GM18517 (cell line): ENCODE measurements around the gene S100A5.
A peak's percentile ranks its signal among the peaks of the same experiment; 100 is the strongest.

Source experiments
- ATAC-seq: cut with Tn5 transposase; IDR thresholded peaks from one replicate; pipeline ENCODE4 v1.9.1; 2021; ENCODE audit warnings: mild to moderate bottlenecking, moderate library complexity; ENCODE audit not compliant: unreplicated experiment

Gene S100A5

GRCh38 chr1:153548722-153549688 lies 8.3 kb upstream of the S100A5 start, which contains the start of gene S100A3:
Gene S100A3 (minus strand): TSS chr1:153549258. CDS start chr1:153548485, 773 bp downstream.
- ATAC-seq = no peak

DNA sequence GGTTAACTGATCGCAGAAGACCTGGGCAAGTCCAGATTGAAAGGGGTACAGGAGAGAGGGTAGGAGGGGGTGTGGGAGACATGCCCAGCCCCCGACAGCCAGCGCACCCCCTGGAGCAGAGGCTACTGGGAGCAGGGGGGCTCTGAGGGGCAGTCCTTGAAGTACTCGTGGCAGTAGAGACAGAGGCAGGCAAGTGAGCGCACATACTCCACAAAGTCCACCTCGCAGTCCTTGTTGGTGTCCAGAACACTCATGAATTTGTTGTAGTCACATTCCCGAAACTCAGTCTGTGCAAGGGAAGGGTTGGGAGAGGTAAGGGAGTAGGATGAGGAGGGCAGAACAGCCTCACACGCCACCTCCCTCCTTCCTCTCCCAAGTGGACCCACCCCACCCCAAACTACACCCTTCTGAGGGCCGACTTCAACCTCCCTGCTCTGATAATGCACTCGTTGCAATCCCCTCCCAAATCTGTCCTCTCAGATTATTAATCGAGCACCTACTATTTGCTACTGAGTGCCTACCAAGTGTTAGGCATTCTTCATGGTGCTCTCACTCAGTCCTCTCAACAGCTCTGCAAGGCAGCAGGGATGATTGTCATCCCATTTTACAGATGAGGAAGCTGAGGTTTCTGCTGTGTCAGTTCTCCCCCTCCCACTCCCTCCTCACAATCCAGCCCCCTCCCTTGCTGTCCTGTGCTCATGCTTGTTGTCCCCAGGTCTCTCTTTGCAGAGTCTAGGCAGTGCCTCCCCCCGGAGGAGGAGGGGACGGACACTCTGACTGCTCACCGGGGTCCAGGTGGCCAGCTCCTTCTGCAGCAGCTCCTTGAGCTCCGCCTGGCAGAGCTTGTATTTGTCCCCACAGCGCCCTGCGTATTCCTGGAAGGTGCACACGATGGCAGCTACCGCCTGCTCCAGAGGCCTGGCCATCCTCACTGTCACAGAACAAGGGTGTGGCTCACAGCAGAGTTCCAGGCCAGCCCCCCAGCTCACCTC lies 7.1 kb upstream of the S100A5 start:
- ATAC-seq = no peak

DNA sequence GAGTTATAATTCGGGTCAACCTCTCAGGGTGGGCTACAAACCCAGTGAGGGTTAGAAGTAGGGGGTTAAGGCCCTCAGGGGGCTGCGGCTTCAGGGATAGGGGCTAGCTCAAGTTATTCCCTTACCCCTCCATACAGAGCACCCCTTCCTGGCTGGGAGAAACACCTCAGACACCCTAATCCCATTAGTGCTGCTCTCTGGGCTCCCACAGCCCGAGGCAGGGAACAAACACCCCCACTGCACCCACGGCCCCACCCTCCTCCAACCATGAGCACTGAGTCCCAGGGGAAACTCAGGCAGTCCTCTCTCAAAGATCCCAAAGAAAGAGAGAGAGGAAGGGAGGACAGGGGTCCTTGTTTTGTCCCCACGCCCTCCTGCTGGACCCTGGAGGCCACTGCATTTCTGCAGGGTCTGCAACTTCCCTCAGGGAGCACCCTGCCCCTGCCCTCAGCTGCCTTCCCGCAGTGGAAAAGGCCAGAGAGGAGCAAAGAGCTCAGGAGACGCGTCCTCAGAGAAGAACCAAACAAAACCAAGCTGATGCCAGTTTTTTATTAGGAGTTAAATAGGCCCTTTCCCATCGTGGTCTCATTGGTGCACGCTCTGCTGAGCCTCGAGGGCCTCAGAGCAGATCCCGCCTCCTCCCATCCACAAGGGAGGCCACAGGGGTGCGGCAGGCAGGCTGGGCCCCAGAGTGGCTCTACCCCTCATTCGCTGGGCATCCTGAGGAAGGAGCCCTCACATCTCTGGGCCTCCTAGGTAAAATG lies 6.2 kb upstream of the S100A5 start:
- no peak for ATAC-seq

DNA sequence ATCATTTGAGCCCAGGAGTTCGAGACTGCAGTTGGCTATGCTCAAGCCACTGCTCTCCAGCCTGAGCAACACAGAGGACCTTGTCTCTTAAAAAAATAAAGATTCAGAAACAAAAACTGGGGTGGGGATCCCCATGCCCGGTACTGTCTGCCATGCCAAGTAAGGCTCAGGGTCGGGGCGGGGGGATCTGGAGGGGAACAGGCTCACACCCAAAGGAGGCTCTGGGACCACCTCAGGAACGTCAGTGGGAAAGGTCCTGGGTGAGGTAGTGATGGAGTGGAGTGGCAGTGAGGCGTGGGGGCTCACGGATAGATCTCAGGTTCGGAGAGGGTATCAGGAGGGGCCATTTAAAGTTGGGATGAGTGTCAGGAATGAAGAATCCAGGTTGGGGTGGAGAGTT lies 5.6 kb upstream of the S100A5 start:
- ATAC-seq = no peak

- peak; percentile 67 for ATAC-seq
Measured at GRCh38 chr1:153545067-153546055, 4.6 kb upstream of the S100A5 start, which contains the start of gene S100A4. Gene S100A4 (minus strand): TSS chr1:153545806. CDS start chr1:153544794, 1,012 bp downstream.

DNA sequence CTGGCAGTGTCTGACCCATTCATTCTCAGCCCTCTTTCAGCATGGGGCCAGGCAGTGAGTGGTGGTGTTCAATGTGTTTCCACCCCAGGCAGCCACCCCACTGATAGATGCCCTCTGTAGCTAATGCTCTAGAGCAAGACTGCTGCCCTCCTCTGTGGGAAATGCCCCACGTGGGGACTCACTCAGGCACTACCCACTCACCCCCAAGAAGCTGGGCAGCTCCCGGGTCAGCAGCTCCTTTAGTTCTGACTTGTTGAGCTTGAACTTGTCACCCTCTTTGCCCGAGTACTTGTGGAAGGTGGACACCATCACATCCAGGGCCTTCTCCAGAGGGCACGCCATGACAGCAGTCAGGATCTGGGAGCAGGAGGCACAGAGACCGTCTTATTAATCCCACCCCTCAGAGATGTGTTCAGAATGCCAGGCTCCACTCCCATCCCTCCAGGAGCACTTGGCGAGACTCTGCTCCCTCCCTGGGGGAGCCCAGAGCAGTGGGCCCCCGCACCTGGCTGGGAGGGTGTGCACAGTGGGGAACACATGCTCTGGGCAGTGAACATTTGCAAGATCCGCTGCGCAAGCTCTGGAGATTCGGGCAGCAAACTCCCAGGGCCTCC lies 3.8 kb upstream of the S100A5 start:
- ATAC-seq = no peak

DNA sequence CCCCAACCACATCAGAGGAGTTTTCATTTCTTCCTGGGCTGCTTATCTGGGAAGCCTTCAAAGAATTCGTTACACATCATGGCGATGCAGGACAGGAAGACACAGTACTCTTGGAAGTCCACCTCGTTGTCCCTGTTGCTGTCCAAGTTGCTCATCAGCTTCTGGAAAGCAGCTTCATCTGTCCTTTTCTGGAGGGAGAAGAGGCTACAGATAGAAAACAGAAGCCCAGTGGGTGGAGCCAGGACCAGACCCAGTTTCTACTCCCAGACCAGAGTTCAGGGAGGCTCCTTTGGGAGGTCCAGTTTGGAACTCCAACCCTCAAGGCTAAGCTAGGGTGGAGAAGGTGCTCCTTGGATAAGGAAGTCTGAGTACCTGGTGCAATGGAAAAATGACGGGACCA lies 3.0 kb upstream of the S100A5 start:
- no peak for ATAC-seq

GRCh38 chr1:153542956-153543711 lies 2.4 kb upstream of the S100A5 start:
- ATAC-seq = no peak

DNA sequence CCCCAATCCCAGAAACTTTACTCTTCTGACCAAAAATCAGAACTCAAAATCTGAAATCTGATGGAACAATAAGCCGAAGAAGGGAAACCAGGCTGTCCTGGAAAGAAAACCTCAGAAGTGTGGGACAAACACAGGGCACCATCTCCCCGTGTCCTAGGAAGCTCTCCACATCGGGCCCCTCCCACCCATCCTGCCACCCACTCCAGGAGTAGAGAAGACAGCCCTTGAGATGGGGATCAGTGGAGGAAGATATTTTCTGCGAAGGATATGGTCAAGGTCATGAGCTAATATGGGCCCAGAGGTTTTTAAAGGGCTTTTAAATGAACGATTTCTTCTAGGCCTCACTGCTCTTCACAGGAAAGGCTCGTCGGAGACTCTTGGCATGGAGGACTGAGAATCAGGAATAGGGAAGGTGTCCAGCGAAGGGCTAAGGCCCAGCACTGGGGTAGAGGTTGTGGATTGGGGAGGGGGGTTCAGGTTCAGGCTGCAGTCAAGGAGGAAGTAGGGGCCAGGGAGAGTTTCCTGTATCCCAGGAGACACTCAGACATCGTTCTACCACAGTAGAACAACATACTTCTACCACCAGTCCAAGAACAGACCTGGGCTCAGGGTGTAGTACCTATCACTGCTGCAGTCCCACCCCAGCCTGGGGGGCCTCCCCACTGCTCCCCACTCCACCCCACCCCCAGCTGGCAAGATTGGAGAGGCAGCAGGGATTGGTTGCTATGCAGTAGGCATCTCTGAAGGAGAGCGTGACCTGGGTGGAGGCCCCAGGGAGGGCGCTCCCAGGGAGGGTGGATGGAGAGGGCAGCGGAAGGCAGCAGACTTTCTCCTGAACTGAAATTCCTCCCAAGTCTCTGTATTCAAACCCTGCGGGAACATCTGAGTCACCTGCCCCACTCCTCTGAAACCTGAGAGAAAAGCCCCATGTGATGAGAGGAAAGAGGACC lies 1.2 kb upstream of the S100A5 start:
- ATAC-seq = no peak

DNA sequence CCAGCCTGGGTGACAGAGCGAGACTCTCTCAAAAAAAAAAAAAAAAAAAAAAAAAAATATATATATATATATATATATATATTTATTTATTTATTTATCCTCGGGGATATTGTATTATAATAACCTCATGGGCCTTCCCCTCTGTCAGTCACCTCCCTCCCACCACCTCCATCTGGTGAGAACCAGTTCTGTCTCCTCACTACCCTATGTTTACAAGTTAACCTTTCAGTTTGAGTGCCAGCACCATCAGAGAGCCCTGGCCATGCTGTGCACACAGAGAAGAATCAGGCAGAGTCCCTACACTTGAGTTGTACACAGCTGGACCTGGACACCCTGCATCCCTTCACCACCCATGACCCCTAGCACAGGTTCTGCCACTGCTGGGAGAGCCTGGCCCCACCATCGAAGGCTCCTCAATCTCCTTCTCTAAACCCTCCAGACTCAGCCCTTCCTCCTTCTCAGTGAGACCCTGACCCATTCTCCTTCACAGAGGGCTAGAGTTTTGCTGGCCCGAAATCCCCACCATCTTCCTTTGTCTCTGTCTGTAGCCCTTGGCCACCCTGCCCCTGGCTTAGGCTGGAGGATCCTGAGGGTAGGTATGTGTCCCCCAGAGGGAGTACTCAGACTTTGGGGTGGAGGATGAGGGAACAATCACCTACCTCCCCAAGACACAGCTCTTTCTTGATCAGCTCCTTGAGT lies 1.2 kb downstream of the S100A5 start:
- no peak for ATAC-seq

GRCh38 chr1:153538315-153538821 lies 2.4 kb downstream of the S100A5 start:
- no peak for ATAC-seq

DNA sequence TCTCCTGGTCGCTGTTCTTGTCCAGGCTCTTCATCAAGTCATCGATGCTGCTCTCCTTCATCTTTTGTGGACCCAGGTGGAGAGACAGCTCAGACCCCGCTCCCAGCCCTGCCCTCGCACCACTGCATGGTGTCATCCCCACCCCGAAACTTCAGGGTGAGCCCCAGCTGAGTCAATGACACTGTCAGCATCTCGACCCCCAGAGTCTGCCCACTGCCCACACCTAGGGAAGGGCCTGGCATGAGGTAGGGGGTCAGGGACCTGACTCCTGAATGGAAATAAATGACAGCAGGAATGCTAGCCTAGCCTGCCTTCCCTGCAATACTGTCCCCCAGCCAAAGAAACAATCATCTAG lies 3.4 kb downstream of the S100A5 start:
- ATAC-seq = no peak

GRCh38 chr1:153536671-153537375 lies 3.9 kb downstream of the S100A5 start:
- ATAC-seq = no peak

- peak; percentile 54 for ATAC-seq
Measured at GRCh38 chr1:153536012-153536670, 4.6 kb downstream of the S100A5 start.
